ENCODE data around the gene BATF2. TPM values are rescaled to one million over a fixed set of nuclear protein-coding genes. Genes with fewer than 3 reads are reported as not detected.

The BATF2 gene
- total and polyA plus RNA-seq, 9 of the 15 experiments (the other 6 are each of a cell fraction or from before 2014, with no cell fraction given) = 1.7 to 8.9 (median 6.4) TPM

DNA sequence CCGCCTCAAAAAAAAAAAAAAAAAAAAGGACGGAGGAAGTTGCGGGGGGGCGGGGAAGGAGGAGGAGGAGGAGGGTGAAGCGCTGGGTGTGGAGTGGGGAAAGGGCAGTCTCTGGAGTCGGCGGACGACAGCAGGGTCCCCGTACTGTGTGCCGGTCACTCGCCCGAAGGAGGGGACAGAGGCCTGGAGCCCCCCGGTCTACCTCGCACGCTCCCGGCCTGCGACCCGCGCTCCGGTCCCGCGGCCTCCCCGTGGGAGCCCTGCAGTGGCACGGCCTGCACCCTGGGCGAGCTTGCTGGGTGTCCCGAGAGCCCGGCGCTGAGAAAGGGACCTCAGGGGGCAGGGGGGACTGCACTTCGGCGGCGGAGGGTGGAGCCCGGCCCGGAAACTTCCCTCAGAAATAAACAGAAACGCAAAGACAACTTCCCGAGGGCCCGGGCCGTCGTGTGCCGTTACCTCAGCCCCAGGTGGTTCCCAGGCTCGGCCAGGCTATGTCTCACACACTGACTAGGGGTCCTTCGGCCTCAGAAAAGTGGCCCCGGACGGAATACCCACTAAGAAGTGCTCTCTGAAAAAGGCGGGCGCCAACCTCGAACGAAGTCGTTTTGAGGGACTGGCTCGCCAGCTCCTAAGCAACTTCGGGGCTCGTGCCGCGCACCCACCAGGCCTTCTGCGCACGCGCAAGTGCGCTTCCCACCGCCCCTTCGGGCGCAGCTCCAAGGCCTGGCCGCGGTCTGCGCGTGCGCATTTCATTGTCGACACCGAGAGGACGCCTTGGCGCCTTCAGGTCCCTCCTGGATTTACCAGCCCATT is 25.1 kb downstream of the BATF2 start, which contains the start of gene MAJIN (continued):
- TF ChIP-seq CHD7 (IDR thresholded peaks at IDR 0.05; ENCODE audit: low read depth, low read length) (no peak), PCBP1 (IDR thresholded peaks at IDR 0.05; ENCODE audit: low read depth, low read length, poor library complexity, severe bottlenecking) (peak; percentile 74), ZZZ3 (IDR thresholded peaks at IDR 0.05) (no peak), FOXM1 (IDR thresholded peaks at IDR 0.05; ENCODE audit: low read depth) (no peak), FOXM1 (CRISPR knock-in tag; IDR thresholded peaks at IDR 0.05; ENCODE audit: low read depth) (peak; percentile 51; the same call in 1 of the 2 replicates), L3MBTL2 (IDR thresholded peaks at IDR 0.05) (peak; percentile 100), ZNF511 (CRISPR knock-in tag; IDR thresholded peaks at IDR 0.05) (peak; percentile 78; the same call in 1 of the 2 replicates), ZNF592 (IDR thresholded peaks at IDR 0.05) (peak; percentile 94)
